IMR-90 (cell line): ENCODE data around the gene INO80. TPM values are rescaled to one million over a fixed set of nuclear protein-coding genes. Genes with fewer than 3 reads are reported as not detected.
A peak's percentile ranks its signal among the peaks of the same experiment; 100 is the strongest.

Experiments used
- ATAC-seq: fragments of 200-7000 bp; cut with Tn5 transposase; 2 replicates; pipeline ENCODE4 v1.9.1; 2020; ENCODE audit warnings: low read depth, mild to moderate bottlenecking, moderate library complexity
- BruUV-seq: library from RNA; stranded (reverse); fragments of 400-500 nt; replicated peaks from 2 replicates; lab custom pipeline; 2021; lab: Mats Ljungman, UMichigan
- CTCF ChIA-PET: fragments of 300-600 bp; formaldehyde crosslinking; extraction: SDS; loops from one replicate; lab custom pipeline; 2021; ENCODE audit warnings: antibody characterized with exemption; lab: Yijun Ruan, JAX
- POLR2A ChIA-PET: fragments of 300-600 bp; sonication (Branson Sonifier 250); formaldehyde crosslinking; loops from one replicate; lab custom pipeline; 2022; ENCODE audit warnings: antibody characterized with exemption; ENCODE audit not compliant: unreplicated experiment; lab: Charles Lee
- DNase-seq: peaks from one replicate; pipeline ENCODE4 v3.0.0; 2013
- H2AFZ ChIP-seq: replicated peaks from 2 replicates; pipeline ENCODE3; 2013; ENCODE audit warnings: low read length, mild to moderate bottlenecking; ENCODE audit not compliant: poor library complexity
- H2AK5ac ChIP-seq: 2 replicates; pipeline ENCODE4 v1.6.1; 2013; ENCODE audit warnings: low read depth, low read length, inconsistent platforms
- H2AK9ac ChIP-seq: replicated peaks from 2 replicates; pipeline ENCODE3; 2013; ENCODE audit warnings: mild to moderate bottlenecking, low read depth, low read length, moderate library complexity; ENCODE audit not compliant: poor library complexity
- H2BK120ac ChIP-seq: 2 replicates; pipeline ENCODE4 v1.6.1; 2013; ENCODE audit warnings: low read depth, low read length, inconsistent platforms
- H2BK15ac ChIP-seq: 3 replicates; pipeline ENCODE4 v1.6.1; 2013; ENCODE audit warnings: low read depth, low read length, inconsistent platforms
- H2BK20ac ChIP-seq: 2 replicates; pipeline ENCODE4 v1.6.1; 2013; ENCODE audit warnings: low read depth, mild to moderate bottlenecking, inconsistent platforms, low read length, moderate library complexity
- H2BK5ac ChIP-seq: 2 replicates; pipeline ENCODE4 v1.6.1; 2013; ENCODE audit warnings: mild to moderate bottlenecking, low read depth, low read length, inconsistent platforms; ENCODE audit not compliant: poor library complexity, severe bottlenecking
- H3K14ac ChIP-seq: replicated peaks from 2 replicates; pipeline ENCODE4 v1.6.1; 2013; ENCODE audit warnings: low read depth, low read length, inconsistent platforms
- H3K18ac ChIP-seq: 2 replicates; pipeline ENCODE4 v1.6.1; 2013; ENCODE audit warnings: low read depth, low read length, control low read depth
- H3K23ac ChIP-seq: 2 replicates; pipeline ENCODE4 v1.6.1; 2013; ENCODE audit warnings: low read depth, low read length, inconsistent platforms
- H3K27ac ChIP-seq: 2 replicates; pipeline ENCODE4 v1.5.1; 2013; ENCODE audit warnings: mild to moderate bottlenecking, control low read depth, low read length; ENCODE audit not compliant: insufficient read depth
- H3K27me3 ChIP-seq: 2 replicates; pipeline ENCODE4 v1.6.1; 2013; ENCODE audit warnings: low read length; ENCODE audit not compliant: control insufficient read depth, insufficient read depth
- H3K36me3 ChIP-seq: 2 replicates; pipeline ENCODE4 v1.6.1; 2013; ENCODE audit warnings: low read length, mixed read lengths; ENCODE audit not compliant: control insufficient read depth, insufficient read depth
- H3K4ac ChIP-seq: 2 replicates; pipeline ENCODE4 v1.6.1; 2013; ENCODE audit warnings: low read depth, low read length, inconsistent platforms
- H3K4me1 ChIP-seq: 2 replicates; pipeline ENCODE4 v1.6.1; 2013; ENCODE audit warnings: low read length, mixed read lengths; ENCODE audit not compliant: control insufficient read depth, insufficient read depth
- H3K4me2 ChIP-seq: 2 replicates; pipeline ENCODE4 v1.6.1; 2013; ENCODE audit warnings: low read depth, mild to moderate bottlenecking, control low read depth, low read length, moderate library complexity
- H3K4me3 ChIP-seq: 2 replicates; pipeline ENCODE4 v1.5.1; 2013; ENCODE audit warnings: low read depth, mild to moderate bottlenecking, control low read depth, low read length, moderate library complexity; ENCODE audit not compliant: insufficient read depth
- H3K56ac ChIP-seq: 2 replicates; pipeline ENCODE4 v1.6.1; 2013; ENCODE audit warnings: low read length, inconsistent platforms; ENCODE audit not compliant: insufficient read depth; ENCODE audit errors: extremely low read depth
- H3K79me1 ChIP-seq, 2 experiments: 2 replicates each; pipeline ENCODE4 v1.6.1; 2013; ENCODE audit warnings: low read length in 2 of 2, inconsistent platforms in 1 of 2, low read depth in 1 of 2
- H3K9ac ChIP-seq: 2 replicates; pipeline ENCODE4 v1.6.1; 2013; ENCODE audit warnings: low read depth, low read length, control low read depth
- H3K9me1 ChIP-seq: 2 replicates; pipeline ENCODE4 v1.6.1; 2013; ENCODE audit warnings: low read length, inconsistent platforms; ENCODE audit not compliant: insufficient read depth
- H3K9me3 ChIP-seq: 2 replicates; pipeline ENCODE4 v1.6.1; 2013; ENCODE audit warnings: low read length; ENCODE audit not compliant: control insufficient read depth, insufficient read depth
- H4K20me1 ChIP-seq: 2 replicates; pipeline ENCODE4 v1.6.1; 2013; ENCODE audit warnings: low read length, inconsistent platforms; ENCODE audit not compliant: insufficient read depth
- H4K5ac ChIP-seq: 2 replicates; pipeline ENCODE4 v1.6.1; 2013; ENCODE audit warnings: mild to moderate bottlenecking, low read depth, low read length, control low read depth
- H4K8ac ChIP-seq, 2 experiments: 2 replicates each; pipeline ENCODE4 v1.6.1; 2013; ENCODE audit warnings: low read depth in 2 of 2, low read length in 2 of 2, control low read depth in 1 of 2, inconsistent platforms in 1 of 2
- H4K91ac ChIP-seq: 2 replicates; pipeline ENCODE4 v1.6.1; 2013; ENCODE audit warnings: low read depth, low read length, inconsistent platforms; ENCODE audit not compliant: insufficient read depth
- CEBPB ChIP-seq: IDR thresholded peaks from 2 replicates; pipeline ENCODE4 v1.6.1; 2012; ENCODE audit warnings: low read depth, low read length, improper control_type of control experiment
- CHD1 ChIP-seq: IDR thresholded peaks from 2 replicates; pipeline ENCODE4 v1.6.1; 2012; ENCODE audit warnings: low read depth, low read length, improper control_type of control experiment
- CTCF ChIP-seq: conservative IDR thresholded peaks from 2 replicates; pipeline ENCODE4 v1.5.1; 2012; ENCODE audit warnings: mild to moderate bottlenecking, low read depth, low read length, improper control_type of control experiment
- MXI1 ChIP-seq: IDR thresholded peaks from 2 replicates; pipeline ENCODE4 v1.6.1; 2012; ENCODE audit warnings: low read depth, mild to moderate bottlenecking, low read length, moderate library complexity, borderline replicate concordance
- NFE2L2 ChIP-seq: fragments of 150-350 bp; IDR thresholded peaks from 2 replicates; pipeline ENCODE4 v1.6.1; 2016; ENCODE audit warnings: low read depth, mild to moderate bottlenecking, low read length
- RCOR1 ChIP-seq: IDR thresholded peaks from 2 replicates; pipeline ENCODE4 v1.6.1; 2012; ENCODE audit warnings: mild to moderate bottlenecking, low read length, improper control_type of control experiment; ENCODE audit not compliant: insufficient replicate concordance
- whole genome bisulfite sequencing, 2 experiments: methylation state at CpG; one replicate each; pipeline versions ENCODE4 v1.1.5 to v1.1.7; 2013; ENCODE audit warnings: missing lambda C conversion rate in 2 of 2; ENCODE audit not compliant: insufficient read length in 1 of 2; ENCODE audit errors: extremely low coverage in 2 of 2; 5-methylcytosine and 5-hydroxymethylcytosine counted together
- dilution Hi-C: fragments of 300-500 bp; cut with HindIII; formaldehyde crosslinking; loops from one replicate; pipeline ENCODE4 v1.14.3; 2018; ENCODE audit warnings: low sequenced_read_pairs; ENCODE audit not compliant: unreplicated experiment
- in situ Hi-C: fragments of 300-500 bp; cut with MboI; formaldehyde crosslinking; loops from 3 replicates; pipeline ENCODE4 v1.14.3; 2019; ENCODE audit warnings: low sequenced_read_pairs, inconsistent platforms, mixed read lengths
- intact Hi-C: fragments of 100-400 bp; cut with micrococcal nuclease; formaldehyde crosslinking; loops from 2 replicates; pipeline ENCODE4 v1.10.0; 2022
- polyA plus RNA-seq, 3 experiments: library from polyadenylated mRNA; depleted of rRNA; stranded (reverse); fragments of >200 nt; gene quantifications; 2 replicates each; pipeline ENCODE4 v1.2.3, GENCODE V29; 2012; ENCODE audit warnings: low replicate concordance in 1 of 3
- total RNA-seq: library from RNA; depleted of rRNA; stranded (reverse); fragments of >200 nt; gene quantifications from 2 replicates; pipeline ENCODE4 v1.2.3, GENCODE V29; 2012

Gene INO80
- total and polyA plus RNA-seq, 2 of the 4 experiments (the other 2 are of a cell fraction) = 6.0 to 13.3 TPM

DNA sequence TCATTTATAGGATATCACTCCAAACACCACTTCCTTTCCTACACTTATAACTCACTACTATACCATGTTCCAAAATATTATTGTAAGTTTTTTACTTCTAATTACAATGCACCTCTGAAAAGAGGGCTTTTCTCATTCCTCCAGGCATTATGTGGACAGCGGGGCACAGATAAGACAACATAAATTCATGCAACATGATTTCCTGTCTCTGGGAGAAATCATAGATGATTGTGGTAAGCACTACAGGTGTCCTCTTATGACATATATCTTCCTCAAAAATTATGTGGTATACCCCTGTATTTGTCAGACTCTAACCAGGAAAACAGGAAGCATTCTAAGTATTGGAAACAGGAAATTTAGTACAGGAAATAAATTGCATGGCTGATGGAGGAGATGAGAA, 45.7 kb upstream of the INO80 start:
- peak overlapping the region; percentile 88; the same call in 2 of the 3 replicates for H2BK15ac ChIP-seq
- no peaks in the 10 kb centered on the region for H4K20me1 ChIP-seq
- TF ChIP-seq CEBPB (no peak), CTCF (no peak), MXI1 (no peak), CHD1 (no peak), RCOR1 (no peak), NFE2L2 (no peak)
- no peak overlapping the region for H2AFZ ChIP-seq
- H3K23ac ChIP-seq = peak overlapping the region; percentile 76; the same call in 1 of the 2 replicates
- no peak overlapping the region for H2AK9ac ChIP-seq
- no peak; the same call in 1 of the 2 replicates for ATAC-seq
- H4K91ac ChIP-seq = peak overlapping the region; percentile 85
- H2BK5ac ChIP-seq = peak overlapping the region; percentile 87
- peak overlapping the region; percentile 1; the same call in 1 of the 2 replicates for H3K14ac ChIP-seq
- in situ Hi-C loops (no loop called here), dilution Hi-C loops (no loop called here), intact Hi-C loops (no loop called here)
- no peak overlapping the region for H3K4me2 ChIP-seq
- H3K36me3 ChIP-seq = no peaks in the 10 kb centered on the region
- no peaks in the 10 kb centered on the region for H3K27me3 ChIP-seq
- POLR2A ChIA-PET = no interaction called here
- H4K5ac ChIP-seq = no peak overlapping the region
- H2BK20ac ChIP-seq = peak overlapping the region; percentile 64
- H3K9ac ChIP-seq = no peak overlapping the region
- H3K79me1 ChIP-seq = no peaks in the 10 kb centered on the region
- peak overlapping the region; percentile 62; the same call in 1 of the 2 replicates for H3K4ac ChIP-seq
- peak overlapping the region; percentile 53; the same call in 1 of the 2 replicates for H3K27ac ChIP-seq
- no TSS peak for BruUV-seq
- peak overlapping the region; percentile 64 for H3K56ac ChIP-seq
- peak overlapping the region; percentile 73 for H2BK120ac ChIP-seq
- H3K18ac ChIP-seq = peak overlapping the region; percentile 30; the same call in 1 of the 2 replicates
- H3K9me3 ChIP-seq = no peaks in the 10 kb centered on the region
- CTCF ChIA-PET = no interaction called here
- H4K8ac ChIP-seq = peak overlapping the region; percentile 49 to 72; a peak in 3 of 4 replicates
- DNase-seq = peak; percentile 11
- H3K9me1 ChIP-seq = peaks cover 10% of the 10 kb centered on the region; the same call in 1 of the 2 replicates
- H3K4me3 ChIP-seq = no peak overlapping the region
- peak overlapping the region; percentile 88 for H2AK5ac ChIP-seq
- H3K4me1 ChIP-seq = peaks cover 3% of the 10 kb centered on the region
- no CpG with 5 or more reads among the region's 1 CpG for WGBS, 2 experiments
